Endothelial cell of umbilical vein (primary cell): Measurements from ENCODE around the gene ZC2HC1B. TPM values are rescaled to one million over a fixed set of nuclear protein-coding genes. Genes with fewer than 3 reads are reported as not detected.

Source experiments
- BruUV-seq: library from RNA; stranded (reverse); fragments of 400-500 nt; replicated peaks from 2 replicates; lab custom pipeline; 2021; lab: Mats Ljungman, UMichigan
- CTCF ChIA-PET: fragments of 300-600, 350-600 bp; sonication (Branson Sonifier 250); formaldehyde crosslinking; loops from one replicate; lab custom pipeline; 2021; ENCODE audit warnings: antibody characterized with exemption, inconsistent platforms; lab: Charles Lee
- POLR2A ChIA-PET: fragments of 300-600, 350-600 bp; sonication (Branson Sonifier 250); formaldehyde crosslinking; loops from one replicate; lab custom pipeline; 2021; ENCODE audit warnings: antibody characterized with exemption, inconsistent platforms; lab: Charles Lee
- DNase-seq: peaks from one replicate; pipeline ENCODE4 v3.0.0-alpha.2; 2011; ENCODE audit warnings: low read depth, low spot score
- FAIRE-seq: peaks from 2 replicates; lab custom pipeline; 2011; peaks lifted over from hg19 to GRCh38; lab: Jason Lieb, UNC
- H2AFZ ChIP-seq: 2 replicates; pipeline ENCODE4 v1.6.0; 2012; ENCODE audit warnings: low read depth, low read length, control low read depth, inconsistent platforms
- H3K27ac ChIP-seq: 2 replicates; pipeline ENCODE4 v1.5.1; 2011; ENCODE audit warnings: low read depth, mild to moderate bottlenecking, control low read depth, low read length, moderate library complexity; ENCODE audit not compliant: insufficient read depth
- H3K27me3 ChIP-seq, 2 experiments: 2 replicates each; pipeline versions ENCODE4 v1.6.0 to v1.6.1; 2011; ENCODE audit warnings: low read length in 2 of 2, mixed read lengths in 1 of 2; ENCODE audit not compliant: control insufficient read depth in 2 of 2, insufficient read depth in 2 of 2
- H3K36me3 ChIP-seq, 2 experiments: 2 replicates in 1 of 2; 3 replicates in 1 of 2; pipeline ENCODE4 v1.5.1; 2011; ENCODE audit warnings: low read length in 2 of 2, mild to moderate bottlenecking in 1 of 2, moderate library complexity in 1 of 2; ENCODE audit not compliant: control insufficient read depth in 2 of 2, insufficient read depth in 2 of 2; ENCODE audit errors: extremely low read depth in 1 of 2
- H3K4me1 ChIP-seq: 3 replicates; pipeline ENCODE4 v1.5.1; 2011; ENCODE audit warnings: mild to moderate bottlenecking, low read length; ENCODE audit not compliant: control insufficient read depth, insufficient read depth; ENCODE audit errors: extremely low read depth
- H3K4me2 ChIP-seq: 2 replicates; pipeline ENCODE4 v1.6.1; 2011; ENCODE audit warnings: low read length, control low read depth, mixed read lengths; ENCODE audit not compliant: insufficient read depth
- H3K4me3 ChIP-seq, 3 experiments: fragments of 200-600 bp in 1 of 3; sonication (generic), shearing (Covaris generic) in 1 of 3; replicated peaks in 1 of 3; 2 replicates each; pipeline ENCODE4 v1.5.1; 2011 to 2016; ENCODE audit warnings: control low read depth in 3 of 3, low read length in 3 of 3, mild to moderate bottlenecking in 2 of 3, inconsistent platforms in 1 of 3, low read depth in 1 of 3, moderate library complexity in 1 of 3; ENCODE audit not compliant: insufficient read depth in 1 of 3
- H3K79me2 ChIP-seq: 2 replicates; pipeline ENCODE4 v1.6.0; 2012; ENCODE audit warnings: low read length, inconsistent platforms; ENCODE audit not compliant: control insufficient read depth, insufficient read depth
- H3K9ac ChIP-seq: replicated peaks from 2 replicates; pipeline ENCODE3; 2011; ENCODE audit warnings: low read length, control low read depth; ENCODE audit not compliant: insufficient read depth; ENCODE audit errors: extremely low read depth
- H3K9me1 ChIP-seq: replicated peaks from 3 replicates; pipeline ENCODE4 v1.6.0; 2011; ENCODE audit warnings: mild to moderate bottlenecking, low read length; ENCODE audit not compliant: control insufficient read depth, insufficient read depth; ENCODE audit errors: extremely low read depth
- H3K9me3 ChIP-seq: replicated peaks from 2 replicates; pipeline ENCODE4 v1.5.1; 2012; ENCODE audit warnings: low read length, inconsistent platforms; ENCODE audit not compliant: control insufficient read depth, insufficient read depth
- H4K20me1 ChIP-seq: replicated peaks from 2 replicates; pipeline ENCODE3; 2011; ENCODE audit warnings: mild to moderate bottlenecking, low read length; ENCODE audit not compliant: control insufficient read depth, insufficient read depth; ENCODE audit errors: extremely low read depth
- CTCF ChIP-seq, 2 donors: IDR thresholded peaks; 1 replicate in 1 of 2; 2 replicates in 1 of 2; pipeline ENCODE4 v1.5.1; 2011; ENCODE audit warnings: low read length in 2 of 2, mild to moderate bottlenecking in 2 of 2, moderate library complexity in 2 of 2, control low read depth in 1 of 2, inconsistent platforms in 1 of 2, low read depth in 1 of 2; ENCODE audit not compliant: insufficient read depth in 1 of 2; ENCODE audit errors: extremely low read depth in 1 of 2
- GATA2 ChIP-seq: IDR thresholded peaks from 2 replicates; pipeline ENCODE4 v1.7.0; 2011; ENCODE audit warnings: low read depth, mild to moderate bottlenecking, moderate library complexity, mixed read lengths, low read length; ENCODE audit not compliant: insufficient read length, insufficient read depth
- MAX ChIP-seq: IDR thresholded peaks from 2 replicates; pipeline ENCODE4 v1.6.1; 2011; ENCODE audit not compliant: insufficient read depth, insufficient read length
- POLR2AphosphoS5 ChIP-seq: IDR thresholded peaks from 2 replicates; pipeline ENCODE4 v1.6.1; 2012; ENCODE audit warnings: low read depth, mild to moderate bottlenecking, control low read depth, low read length, moderate library complexity; ENCODE audit not compliant: insufficient read depth
- dilution Hi-C: fragments of 300-500 bp; cut with MboI; formaldehyde crosslinking; loops from one replicate; pipeline ENCODE4 v1.15.0; 2019; ENCODE audit warnings: low sequenced_read_pairs; ENCODE audit not compliant: extremely low pct_ligation_motif_present
- intact Hi-C: fragments of 100-400 bp; cut with micrococcal nuclease; formaldehyde crosslinking; loops from one replicate; pipeline ENCODE4 v1.10.0; 2022
- polyA plus RNA-seq, 4 experiments: library from polyadenylated mRNA; depleted of rRNA in 3 of 4; stranded (reverse) in 3 of 4; unstranded in 1 of 4; fragments of >200 nt; gene quantifications; 2 replicates each; pipeline versions ENCODE4 v1.2.1 to v1.2.3, GENCODE V29; 2011 to 2012; ENCODE audit warnings: missing spikeins in 1 of 4
- total RNA-seq: library from RNA; stranded (reverse); gene quantifications from 2 replicates; pipeline ENCODE4 v1.2.3, GENCODE V29; 2021

Gene ZC2HC1B
- total and polyA plus RNA-seq, 2 donors (not counting 3 experiments of a cell fraction or from before 2014, with no cell fraction given) = not detected

GRCh38 chr6:143843677-143843999, 20.6 kb upstream of the ZC2HC1B start:
- no peaks in the 10 kb centered on the region for H3K9me1 ChIP-seq
- no peak for FAIRE-seq

More at GRCh38 chr6:143843677-143843999, 20.6 kb upstream of the ZC2HC1B start:
- dilution Hi-C loops (no loop called here), intact Hi-C loops (loop anchor here (1.0 to 2.0 kb wide), 5 partner anchors 21 to 268 kb away; no protein-coding TSS in a partner anchor)
- Histone ChIP-seq H3K27ac (peak overlapping the region; percentile 90), H3K27me3 (no peaks in the 10 kb centered on the region), H3K79me2 (peaks cover 32% of the 10 kb centered on the region), H4K20me1 (no peaks in the 10 kb centered on the region), H3K4me1 (peaks cover 9% of the 10 kb centered on the region), H3K4me3 (peak overlapping the region; percentile 45 to 82 (median 46)), H2AFZ (peak overlapping the region; percentile 57), H3K36me3 (peaks cover 17 to 26% of the 10 kb centered on the region in 2 experiments), H3K9me3 (no peaks in the 10 kb centered on the region), H3K9ac (peak overlapping the region; percentile 91), H3K4me2 (peak overlapping the region; percentile 94)
- TF ChIP-seq GATA2 (no peak), POLR2AphosphoS5 (no peak), CTCF (IDR thresholded peaks at IDR 0.05; ENCODE audit: extremely low read depth in 1 of 2, insufficient read depth in 1 of 2, low read depth in 1 of 2, low read length in 2 of 2) (no peak), MAX (no peak)
- CTCF ChIA-PET = interaction anchor here (0.6 to 4.2 kb wide), 11 partner anchors 15 to 268 kb away, joined by 3 to 40 read pairs (median 4); no protein-coding TSS in a partner anchor
- no peak for DNase-seq
- BruUV-seq = TSS peak; percentile 49
- POLR2A ChIA-PET = interaction anchor here (1.0 to 1.4 kb wide), 3 partner anchors 21 to 268 kb away, joined by 3 to 11 read pairs (median 4); partner anchors contain the start of gene PHACTR2
